Skin of body (tissue), 2 donors: ENCODE results near the gene FKBP10. TPM values are rescaled to one million over a fixed set of nuclear protein-coding genes. Genes with fewer than 3 reads are reported as not detected.
"Not testable (repeated sequence)": the region's sequence is repeated elsewhere in the genome, so short reads cannot be mapped to it uniquely, and the experiment has no call there.

Experiments
- DNase-seq: peaks from one replicate; lab custom pipeline; 2025; lab: John Stamatoyannopoulos, UW
- total RNA-seq: library from RNA; depleted of rRNA; stranded (reverse); fragments of >200 nt; gene quantifications from one replicate; pipeline ENCODE4 v1.2.3, GENCODE V29; 2014

Gene FKBP10
- total RNA-seq, 1 donor from 2014 or later: 97.2 TPM

DNA sequence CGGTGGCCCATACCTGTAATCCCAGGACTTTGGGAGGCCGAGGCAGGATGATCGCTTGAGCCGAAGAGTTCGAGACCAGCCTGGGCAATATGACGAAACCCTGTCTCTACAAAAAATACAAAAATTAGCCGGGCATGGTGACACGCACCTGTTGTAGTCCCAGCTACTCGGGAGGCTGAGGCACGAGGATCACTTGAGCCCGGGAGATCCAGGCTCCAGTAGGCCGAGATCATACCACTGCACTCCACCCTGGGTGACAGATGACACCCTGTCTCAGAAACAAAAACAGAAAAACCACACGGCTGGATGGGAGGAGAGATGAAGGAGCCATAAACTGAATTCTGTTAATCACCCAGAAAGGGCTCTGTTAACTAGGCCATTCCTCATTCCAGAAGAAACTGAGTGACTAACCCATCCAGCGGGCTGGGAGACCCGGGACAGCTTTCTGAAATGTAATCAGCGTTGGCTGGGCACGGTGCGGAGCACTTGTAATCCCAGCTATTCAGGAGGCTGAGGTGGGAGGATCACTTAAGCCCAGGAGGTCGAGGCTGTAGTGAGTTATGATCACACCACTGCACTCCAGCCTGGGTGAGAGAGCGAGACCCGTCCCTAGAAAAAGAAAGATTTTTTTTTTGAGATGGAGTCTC lies 23.9 kb downstream of the FKBP10 start:
- DNase-seq: no peak

DNA sequence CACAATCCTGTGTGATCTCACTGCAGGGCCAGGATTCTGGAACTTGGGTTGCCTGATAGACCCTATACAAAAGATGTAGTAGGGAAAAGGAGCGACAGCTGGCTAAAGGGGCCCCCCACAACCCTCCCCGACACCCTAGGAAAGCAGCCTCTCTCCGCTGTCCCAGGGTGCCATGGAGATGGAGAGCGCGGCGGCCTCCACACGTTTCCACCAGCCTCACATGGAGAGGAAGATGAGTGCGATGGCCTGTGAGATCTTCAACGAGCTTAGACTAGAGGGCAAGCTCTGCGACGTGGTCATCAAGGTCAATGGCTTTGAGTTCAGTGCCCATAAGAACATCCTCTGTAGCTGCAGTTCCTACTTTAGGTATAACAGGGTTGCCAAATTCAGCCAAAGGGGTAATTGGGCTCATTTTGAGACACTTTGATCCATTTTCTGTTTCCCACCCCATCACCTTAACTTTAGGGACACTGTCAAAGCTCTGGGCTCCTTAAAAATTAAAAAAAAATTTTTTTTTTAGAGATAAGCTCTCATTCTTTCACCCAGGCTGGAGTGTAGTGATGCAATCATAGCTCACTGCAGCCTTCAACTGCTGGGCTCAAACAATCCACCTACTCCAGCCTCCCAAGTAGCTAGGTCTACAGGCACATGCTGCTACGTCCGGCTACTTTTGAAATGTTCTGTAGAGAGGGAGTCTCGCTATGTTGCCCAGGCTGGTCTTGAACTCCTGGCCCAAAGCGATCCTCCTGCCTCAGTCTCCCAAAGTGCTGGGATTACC lies 25.1 kb downstream of the FKBP10 start, which contains the start of gene KLHL10:
Gene KLHL10 (plus strand): TSS at position 65 of the 778 bp plus-strand sequence. CDS start 108 bp downstream, at position 173.
- DNase-seq: no peak

- DNase-seq: not testable (repeated sequence)
These were observed 26.6 kb downstream of the FKBP10 start for GRCh38 chr17:41839448-41839847.

GRCh38 chr17:41840781-41841180 lies 28.0 kb downstream of the FKBP10 start:
- DNase-seq: not testable (repeated sequence)

GRCh38 chr17:41844971-41845370 lies 32.2 kb downstream of the FKBP10 start:
- DNase-seq: no peak

DNA sequence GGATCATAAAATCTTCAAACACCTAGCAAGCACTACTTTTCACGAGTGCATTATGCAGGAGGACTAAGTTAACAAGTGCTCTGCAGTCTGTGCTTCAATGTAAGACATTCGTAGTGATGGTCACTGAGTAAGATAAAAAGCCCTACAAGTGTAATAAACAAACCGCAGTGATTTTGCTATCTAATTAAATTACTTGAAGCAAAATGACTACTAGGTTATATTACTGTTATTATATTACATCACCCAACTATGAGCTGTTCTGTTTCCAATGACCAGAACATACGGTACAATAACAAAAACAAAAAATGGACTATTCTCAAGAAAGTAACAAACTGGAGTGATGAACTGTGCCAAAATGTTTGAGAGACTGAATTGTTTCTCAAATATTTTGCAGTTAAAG lies 36.0 kb downstream of the FKBP10 start:
- no peak for DNase-seq

GRCh38 chr17:41849251-41849990 lies 36.6 kb downstream of the FKBP10 start:
- no peak for DNase-seq

DNA sequence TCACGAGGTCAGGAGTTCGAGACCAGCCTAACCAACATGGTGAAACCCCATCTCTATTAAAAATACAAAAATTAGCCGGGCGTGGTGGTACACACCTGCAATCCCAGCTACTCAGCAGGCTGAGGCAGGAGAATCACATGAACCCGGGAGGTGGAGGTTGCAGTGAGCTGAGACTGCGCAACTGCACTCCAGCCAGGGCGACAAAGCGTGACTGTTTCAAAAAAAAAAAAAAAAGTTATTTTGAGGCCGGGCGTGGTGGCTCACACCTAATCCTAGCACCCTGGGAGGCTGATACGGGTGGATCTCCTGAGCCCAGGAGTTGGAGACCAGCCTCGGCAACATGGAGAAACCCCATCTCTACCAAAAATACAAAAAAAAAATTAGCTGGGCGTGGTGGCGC lies 38.6 kb downstream of the FKBP10 start:
- DNase-seq: not testable (repeated sequence)

GRCh38 chr17:41860254-41860931 lies 47.6 kb downstream of the FKBP10 start:
- no peak for DNase-seq

- DNase-seq: no peak
These were observed 50.5 kb downstream of the FKBP10 start for GRCh38 chr17:41863074-41863848.

DNA sequence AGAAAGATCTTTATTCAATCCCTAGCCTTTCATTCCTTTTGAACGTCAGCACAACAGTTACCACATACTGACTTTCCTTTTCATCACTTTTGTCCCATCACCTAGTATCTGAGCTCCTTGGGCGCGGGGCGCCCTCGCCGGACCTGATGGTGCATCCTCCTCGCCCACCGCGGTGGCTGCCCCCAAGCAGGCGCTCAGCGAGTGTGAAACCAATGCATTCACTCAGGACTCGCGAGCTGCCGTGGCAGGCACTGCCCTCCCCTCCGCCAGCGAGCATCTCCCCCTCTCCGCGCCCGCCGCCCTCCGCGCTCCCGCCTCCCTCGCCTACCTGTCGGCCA lies 51.7 kb downstream of the FKBP10 start:
- DNase-seq: no peak

DNA sequence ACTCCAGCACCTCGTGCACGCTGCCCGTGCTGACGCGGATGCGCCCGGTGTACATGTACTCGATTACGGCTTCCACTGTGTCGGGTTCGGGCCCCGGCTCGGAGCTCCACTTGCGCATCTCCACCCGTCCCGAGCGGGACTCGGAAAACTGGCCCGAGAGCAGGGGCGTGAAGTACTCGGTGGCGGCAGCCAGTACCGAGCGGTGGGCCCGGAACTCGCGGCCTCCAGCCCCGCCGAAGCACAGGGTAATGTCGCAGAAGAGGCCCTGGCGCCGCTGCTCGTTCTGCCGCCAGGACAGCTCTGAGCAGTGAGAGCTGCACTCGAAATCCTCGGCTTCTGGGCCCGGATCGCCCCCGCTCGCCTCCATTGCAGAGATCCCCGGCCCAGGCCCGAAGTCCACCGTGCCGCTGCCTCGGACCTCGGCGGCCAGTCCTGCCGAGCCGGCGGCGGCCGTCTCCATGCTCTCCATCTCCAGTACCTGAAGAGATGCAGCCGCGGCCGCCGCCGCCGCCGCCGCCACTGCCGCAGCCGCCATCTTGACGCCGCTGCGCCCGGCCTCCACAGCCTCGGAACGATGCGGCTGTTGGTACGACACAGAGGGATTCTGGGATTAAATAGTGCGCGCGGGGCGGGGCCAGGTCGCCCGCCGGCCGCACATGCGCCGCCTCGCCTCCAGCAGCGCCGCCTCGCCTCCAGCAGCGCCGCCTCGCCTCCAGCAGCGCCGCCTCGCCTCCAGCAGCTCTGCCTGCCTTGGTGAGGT lies 52.2 kb downstream of the FKBP10 start, which contains the start of gene KLHL11:
Gene KLHL11 (minus strand): TSS at position 588 of the 760 bp plus-strand sequence. CDS start 53 bp downstream, at position 535.
- DNase-seq: peak; percentile 85

DNA sequence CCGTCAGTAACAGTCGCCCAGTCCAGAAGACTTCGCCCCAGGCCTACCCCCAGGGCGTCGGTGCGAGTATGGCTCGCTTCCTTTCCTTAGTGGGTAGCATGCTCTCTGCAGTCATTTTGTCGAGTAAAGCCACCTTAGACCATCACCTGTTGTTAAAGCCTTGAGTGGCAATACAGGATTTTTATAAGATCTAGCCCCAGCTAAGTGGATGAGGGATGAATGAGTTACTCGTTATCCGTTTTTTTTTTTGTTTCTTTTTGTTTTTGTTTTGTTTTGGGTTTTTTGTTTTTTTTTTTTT lies 52.7 kb downstream of the FKBP10 start:
- no peak for DNase-seq

DNA sequence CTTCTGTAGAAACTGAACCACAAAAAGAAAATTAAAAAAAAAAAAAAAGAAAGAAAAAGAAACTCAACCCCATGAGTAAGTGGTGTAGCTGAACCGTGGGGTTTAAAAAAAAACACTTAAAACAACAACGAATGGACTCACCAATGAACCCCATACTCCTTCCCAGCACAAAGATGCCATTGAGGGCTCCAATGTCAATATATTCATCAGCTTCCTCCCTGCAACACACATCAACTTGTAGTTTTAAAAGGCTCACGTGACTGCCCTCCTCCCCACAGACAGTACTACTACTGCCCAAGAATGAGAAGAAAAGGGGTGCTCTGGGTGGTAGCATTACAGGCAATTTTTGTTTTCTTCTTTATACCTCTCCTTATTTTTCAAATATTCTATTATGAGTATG lies 55.8 kb downstream of the FKBP10 start:
- DNase-seq: no peak

- no peak for DNase-seq
These were observed 56.6 kb downstream of the FKBP10 start for GRCh38 chr17:41869426-41869825.

DNA sequence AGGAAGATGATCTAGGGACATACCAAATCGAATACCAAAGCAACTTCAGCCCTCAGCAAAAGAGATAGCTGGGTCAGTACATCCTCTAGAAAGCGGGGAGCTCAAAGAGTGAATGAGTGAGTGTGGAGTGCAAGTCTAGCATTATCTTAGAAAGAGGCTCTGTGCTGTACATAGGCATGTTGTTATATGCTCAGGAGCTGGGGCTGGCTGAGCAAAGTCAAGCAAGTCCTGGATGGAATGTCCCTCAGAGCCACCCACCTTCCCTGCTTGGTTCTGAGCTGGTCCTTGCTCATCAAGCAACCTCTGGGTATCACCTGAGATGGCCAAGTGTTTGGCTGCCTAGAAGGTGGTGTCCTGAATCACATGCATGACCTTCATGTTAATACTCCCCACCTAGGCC lies 57.3 kb downstream of the FKBP10 start:
- no peak for DNase-seq

GRCh38 chr17:41870627-41871026 lies 57.8 kb downstream of the FKBP10 start:
- no peak for DNase-seq

DNA sequence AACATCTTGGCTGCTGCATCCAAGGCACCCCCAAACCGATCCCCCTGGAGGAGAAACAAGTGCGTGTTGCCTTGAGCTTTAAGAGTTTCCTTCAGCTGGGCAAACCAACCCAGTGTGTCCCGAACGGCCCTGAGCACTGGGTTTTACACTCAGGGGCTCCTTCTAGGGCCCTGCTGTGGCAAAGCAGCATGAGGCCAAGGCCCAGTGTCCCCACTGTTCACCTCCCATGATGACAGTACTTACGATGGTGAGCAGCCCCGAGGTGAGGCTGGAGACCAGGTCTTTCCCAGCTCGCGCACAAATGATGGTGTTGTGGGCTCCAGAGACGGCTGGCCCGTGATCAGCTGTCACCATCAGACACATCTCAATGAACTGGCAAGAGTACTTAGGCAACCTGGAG lies 59.0 kb downstream of the FKBP10 start:
- DNase-seq: no peak
